Measurements from ENCODE around the gene MBTPS1.

Gene MBTPS1

DNA sequence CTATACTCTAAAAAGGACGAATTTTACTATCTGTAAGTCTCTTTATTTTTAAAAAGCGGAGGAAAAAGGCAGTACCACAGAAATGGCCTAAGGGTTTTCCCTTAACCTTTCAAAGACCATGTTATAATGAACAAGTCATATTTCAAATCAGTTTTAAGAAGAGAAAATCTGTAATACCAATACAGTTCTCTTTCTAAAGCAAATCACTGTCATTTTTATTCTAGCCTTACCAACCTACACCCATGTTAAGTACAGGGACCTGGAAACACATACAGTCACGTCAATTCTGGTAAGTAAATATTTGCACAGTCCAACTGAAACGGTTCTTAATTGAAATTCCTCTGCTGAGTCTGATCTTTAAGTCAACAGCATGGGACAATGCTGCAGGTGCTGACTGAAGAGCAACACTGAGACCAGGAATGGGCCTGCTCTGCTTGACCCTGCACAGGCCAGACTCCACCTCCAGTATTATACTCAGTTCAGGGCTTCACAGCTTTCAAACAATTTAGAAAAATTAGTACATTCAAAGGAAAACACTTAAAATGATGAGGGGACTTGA, 20.2 kb downstream of the MBTPS1 start:
- peaks cover 82% of the 10 kb centered on the region for H3K36me3 ChIP-seq (ENCODE audit: insufficient read depth, low read length)

DNA sequence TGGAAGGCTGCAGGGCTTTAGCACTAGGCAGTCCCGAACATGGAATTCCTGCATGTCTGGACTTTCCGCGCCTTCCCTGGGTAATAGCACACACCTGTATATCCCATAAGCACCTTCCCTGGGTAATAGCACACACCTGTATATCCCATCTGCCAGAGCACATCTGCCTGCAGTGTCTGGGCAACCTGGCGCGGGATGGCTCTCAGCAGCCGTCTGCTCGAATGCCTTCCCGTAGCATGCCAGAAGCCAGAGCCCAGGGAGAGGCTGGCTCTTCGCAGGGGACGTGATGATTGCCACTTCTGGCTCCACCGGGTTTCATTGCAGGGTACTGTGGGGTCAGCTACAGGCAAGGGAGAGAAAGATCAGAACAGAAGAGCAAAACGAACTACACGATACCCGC, 21.3 kb downstream of the MBTPS1 start:
- H3K79me2 ChIP-seq (ENCODE audit: insufficient read depth, low read length): no peaks in the 10 kb centered on the region
- H3K27ac ChIP-seq (ENCODE audit: low read depth, low read length, poor library complexity, severe bottlenecking): no peak overlapping the region
- no peaks in the 10 kb centered on the region for H4K20me1 ChIP-seq (ENCODE audit: insufficient read depth, low read length)
- TF ChIP-seq CTCF (IDR thresholded peaks at IDR 0.05; ENCODE audit: low read length) (no peak), EZH2 (IDR thresholded peaks at IDR 0.05; ENCODE audit: borderline replicate concordance, low read length) (no peak)
- H3K9me3 ChIP-seq (ENCODE audit: low read length): no peaks in the 10 kb centered on the region
- H3K9ac ChIP-seq (ENCODE audit: low read length): no peak overlapping the region
- H3K27me3 ChIP-seq (ENCODE audit: insufficient read depth, low read length): no peaks in the 10 kb centered on the region
- no peaks in the 10 kb centered on the region for H3K9me2 ChIP-seq (ENCODE audit: low read depth, low read length)
- no peak overlapping the region for H3K4me2 ChIP-seq (ENCODE audit: low read length)
- peaks cover 17% of the 10 kb centered on the region for H3K4me1 ChIP-seq (ENCODE audit: insufficient read depth, low read length, severe bottlenecking)
- H3F3A ChIP-seq (ENCODE audit: insufficient read depth, low read length): peaks cover 5% of the 10 kb centered on the region; the same call in 1 of the 2 replicates
- no peak overlapping the region for H2AFZ ChIP-seq (ENCODE audit: low read length)
- H3K36me3 ChIP-seq (ENCODE audit: insufficient read depth, low read length): peaks cover 81% of the 10 kb centered on the region
- H3K4me3 ChIP-seq (ENCODE audit: low read depth, low read length, poor library complexity, severe bottlenecking): no peak overlapping the region

More for the DNA sequence above, 20.2 kb downstream of the MBTPS1 start:
- Histone ChIP-seq H3K79me2 (ENCODE audit: insufficient read depth, low read length) (peaks cover under 1% of the 10 kb centered on the region; the same call in 1 of the 2 replicates), H3K4me2 (ENCODE audit: low read length) (no peak overlapping the region), H3K9ac (ENCODE audit: low read length) (no peak overlapping the region), H4K20me1 (ENCODE audit: insufficient read depth, low read length) (no peaks in the 10 kb centered on the region), H3K27me3 (ENCODE audit: insufficient read depth, low read length) (no peaks in the 10 kb centered on the region), H3K27ac (ENCODE audit: low read depth, low read length, poor library complexity, severe bottlenecking) (no peak overlapping the region), H3K9me2 (ENCODE audit: low read depth, low read length) (no peaks in the 10 kb centered on the region), H3F3A (ENCODE audit: insufficient read depth, low read length) (peaks cover 5% of the 10 kb centered on the region; the same call in 1 of the 2 replicates), H3K4me3 (ENCODE audit: low read depth, low read length, poor library complexity, severe bottlenecking) (no peak overlapping the region), H3K9me3 (ENCODE audit: low read length) (no peaks in the 10 kb centered on the region), H3K4me1 (ENCODE audit: insufficient read depth, low read length, severe bottlenecking) (peaks cover 7% of the 10 kb centered on the region), H2AFZ (ENCODE audit: low read length) (no peak overlapping the region)
- no peak for TF ChIP-seq EZH2 (IDR thresholded peaks at IDR 0.05; ENCODE audit: borderline replicate concordance, low read length)
- TF ChIP-seq CTCF (IDR thresholded peaks at IDR 0.05; ENCODE audit: low read length): no peak

DNA sequence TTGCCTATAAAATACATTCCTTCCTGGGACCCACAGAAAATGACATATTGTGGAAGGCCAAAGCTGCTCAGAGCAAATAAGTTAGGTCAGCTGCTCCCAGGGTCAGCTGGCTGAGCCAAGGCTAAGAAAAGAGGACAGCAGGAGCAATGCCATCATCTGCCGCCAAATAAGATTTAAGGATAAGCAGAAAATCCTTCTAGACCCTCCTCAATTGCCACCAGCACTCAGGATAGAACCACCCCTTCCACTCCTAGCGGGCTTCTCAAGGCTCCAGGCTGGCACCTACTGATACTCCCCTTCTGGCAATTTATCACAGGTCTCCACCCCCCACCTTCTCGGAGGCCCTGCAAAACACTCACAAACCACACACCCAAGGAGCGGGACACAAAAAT, 22.9 kb downstream of the MBTPS1 start:
- H3K9ac ChIP-seq (ENCODE audit: low read length): no peak overlapping the region
- H3K9me3 ChIP-seq (ENCODE audit: low read length): no peaks in the 10 kb centered on the region
- H3K4me3 ChIP-seq (ENCODE audit: low read depth, low read length, poor library complexity, severe bottlenecking): no peak overlapping the region
- no peak overlapping the region for H3K27ac ChIP-seq (ENCODE audit: low read depth, low read length, poor library complexity, severe bottlenecking)
- H3K79me2 ChIP-seq (ENCODE audit: insufficient read depth, low read length): no peaks in the 10 kb centered on the region
- peaks cover 75% of the 10 kb centered on the region for H3K36me3 ChIP-seq (ENCODE audit: insufficient read depth, low read length)
- H2AFZ ChIP-seq (ENCODE audit: low read length): no peak overlapping the region
- no peaks in the 10 kb centered on the region for H3K9me2 ChIP-seq (ENCODE audit: low read depth, low read length)
- no peak overlapping the region for H3K4me2 ChIP-seq (ENCODE audit: low read length)
- no peaks in the 10 kb centered on the region for H4K20me1 ChIP-seq (ENCODE audit: insufficient read depth, low read length)
- TF ChIP-seq CTCF (IDR thresholded peaks at IDR 0.05; ENCODE audit: low read length) (no peak), EZH2 (IDR thresholded peaks at IDR 0.05; ENCODE audit: borderline replicate concordance, low read length) (no peak)
- peaks cover 33% of the 10 kb centered on the region for H3K4me1 ChIP-seq (ENCODE audit: insufficient read depth, low read length, severe bottlenecking)
- no peaks in the 10 kb centered on the region for H3K27me3 ChIP-seq (ENCODE audit: insufficient read depth, low read length)
- H3F3A ChIP-seq (ENCODE audit: insufficient read depth, low read length): peaks cover 13% of the 10 kb centered on the region; the same call in 1 of the 2 replicates

Data from OCI-LY1 (cell line).